ENCODE measurements around the gene PUM1.

The PUM1 gene

GRCh38 chr1:30906631-30907441 lies 158.7 kb downstream of the PUM1 start:
- DNase-seq (ENCODE audit: low read depth in 2 of 2) = no peak

DNA sequence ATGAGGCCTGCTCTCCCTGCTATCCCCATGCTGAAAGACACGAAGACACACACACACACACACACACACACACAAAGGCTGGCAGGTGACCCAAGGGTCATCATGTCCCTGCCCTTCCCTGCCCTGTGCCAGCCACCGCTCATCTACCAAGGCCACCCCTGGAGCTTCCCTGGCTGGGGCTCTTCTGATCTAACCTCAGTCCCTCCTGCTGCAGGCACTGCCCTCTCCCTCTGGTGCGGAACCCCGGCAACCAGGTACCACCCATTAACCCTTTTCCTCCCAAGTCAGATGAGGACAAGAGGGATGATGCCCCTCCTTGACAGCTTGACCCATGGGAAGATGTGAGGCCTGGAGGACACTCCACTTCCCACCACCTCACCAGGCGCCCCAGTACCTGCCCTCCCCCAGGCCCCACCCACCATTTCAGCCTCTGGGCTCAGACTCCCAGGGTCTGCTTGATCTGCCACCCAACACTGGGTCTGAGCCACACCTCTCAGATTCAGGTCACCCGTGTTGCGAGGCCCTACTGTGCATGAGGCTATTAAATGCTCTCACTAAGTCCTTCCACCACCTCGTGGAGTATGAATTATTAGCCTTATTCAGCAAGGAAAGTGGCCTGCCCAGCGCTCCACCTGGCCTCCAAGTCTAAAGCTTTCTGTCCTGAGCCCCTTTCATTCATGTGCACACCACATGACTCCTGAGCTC lies 159.4 kb downstream of the PUM1 start:
- no peak for DNase-seq (ENCODE audit: low read depth in 2 of 2)

GRCh38 chr1:30905403-30905802 lies 160.1 kb downstream of the PUM1 start:
- DNase-seq (ENCODE audit: low read depth in 2 of 2) = no peak

GRCh38 chr1:30904962-30905335 lies 160.6 kb downstream of the PUM1 start:
- DNase-seq (ENCODE audit: low read depth in 2 of 2) = no peak

DNA sequence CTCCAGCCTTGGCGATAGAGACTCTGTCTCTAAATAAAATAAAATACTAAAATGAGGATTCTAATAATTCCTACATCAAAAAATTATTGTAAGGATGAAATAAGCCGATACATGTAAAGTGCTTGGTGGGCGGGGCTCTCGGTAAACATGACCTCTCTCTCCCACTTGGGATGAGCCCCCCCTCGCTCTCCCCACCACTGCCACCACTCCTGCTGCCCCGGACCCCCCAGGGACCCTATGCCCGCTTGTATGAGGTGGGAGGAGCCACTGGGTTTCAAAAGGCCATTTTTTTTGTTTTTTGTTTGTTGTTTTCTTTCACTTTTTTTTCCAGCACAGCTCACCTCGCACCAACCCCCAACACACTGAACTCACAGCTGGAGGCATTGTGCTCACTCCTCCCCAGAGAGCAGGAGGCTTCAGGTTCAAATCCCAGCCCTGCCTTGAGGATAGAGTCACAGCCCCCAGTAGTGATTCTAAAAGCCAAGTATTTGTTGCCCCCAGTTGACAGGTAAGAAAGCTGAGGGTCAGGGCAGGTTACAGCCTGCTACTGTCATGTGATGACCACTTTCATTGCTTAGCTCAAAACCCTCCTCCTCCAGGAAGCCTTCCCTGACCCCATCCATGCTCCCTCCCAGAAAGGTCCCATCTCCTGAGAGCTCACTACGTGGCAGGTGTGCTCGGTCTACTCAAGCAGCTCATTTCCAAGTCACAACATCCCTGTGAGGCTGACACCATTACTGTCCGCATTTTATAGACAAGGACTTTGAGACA lies 161.1 kb downstream of the PUM1 start:
- DNase-seq (ENCODE audit: low read depth in 2 of 2) = no peak

- DNase-seq (ENCODE audit: low read depth in 2 of 2) = no peak
Measured at GRCh38 chr1:30903343-30904034, 162.0 kb downstream of the PUM1 start.

DNA sequence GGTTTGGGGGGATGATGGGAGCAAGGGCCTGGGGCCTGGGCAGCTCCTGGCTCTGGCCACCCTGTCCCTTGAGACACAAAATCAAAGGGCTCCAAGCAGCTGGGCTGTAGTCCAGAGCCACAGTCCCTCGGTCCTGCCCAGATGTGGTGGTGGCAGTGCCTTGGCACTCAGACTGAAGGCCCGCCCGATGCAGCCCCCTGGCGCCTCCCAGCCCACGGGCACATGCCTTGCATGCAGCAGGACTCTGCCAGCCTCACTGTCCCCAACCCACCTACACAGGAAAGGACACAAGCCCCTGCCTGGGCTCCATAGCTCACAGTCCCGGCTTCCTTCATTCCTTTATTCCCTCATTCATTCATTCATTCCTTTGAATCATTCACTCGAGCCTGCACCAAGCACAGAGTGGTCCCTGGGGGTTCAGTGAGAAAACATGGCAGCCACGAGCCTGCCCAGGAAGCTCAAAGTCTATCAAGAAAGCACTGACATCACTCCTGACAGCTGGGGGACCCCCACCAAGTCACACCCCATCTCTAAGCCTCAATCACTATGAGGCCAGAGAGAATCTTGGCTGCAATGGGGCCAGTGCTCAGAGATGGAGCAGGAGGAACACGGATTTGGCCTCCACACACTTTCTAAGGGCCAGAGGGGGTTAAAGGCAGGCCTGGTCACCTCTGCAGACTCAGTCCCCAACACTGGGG lies 162.8 kb downstream of the PUM1 start:
- no peak for DNase-seq (ENCODE audit: low read depth in 2 of 2)

GRCh38 chr1:30901798-30902581 lies 163.5 kb downstream of the PUM1 start:
- no peak for DNase-seq (ENCODE audit: low read depth in 2 of 2)

GRCh38 chr1:30900931-30901560 lies 164.5 kb downstream of the PUM1 start:
- no peak for DNase-seq (ENCODE audit: low read depth in 2 of 2)

- no peak for DNase-seq (ENCODE audit: low read depth in 2 of 2)
Measured at GRCh38 chr1:30900486-30900885, 165.0 kb downstream of the PUM1 start.

DNA sequence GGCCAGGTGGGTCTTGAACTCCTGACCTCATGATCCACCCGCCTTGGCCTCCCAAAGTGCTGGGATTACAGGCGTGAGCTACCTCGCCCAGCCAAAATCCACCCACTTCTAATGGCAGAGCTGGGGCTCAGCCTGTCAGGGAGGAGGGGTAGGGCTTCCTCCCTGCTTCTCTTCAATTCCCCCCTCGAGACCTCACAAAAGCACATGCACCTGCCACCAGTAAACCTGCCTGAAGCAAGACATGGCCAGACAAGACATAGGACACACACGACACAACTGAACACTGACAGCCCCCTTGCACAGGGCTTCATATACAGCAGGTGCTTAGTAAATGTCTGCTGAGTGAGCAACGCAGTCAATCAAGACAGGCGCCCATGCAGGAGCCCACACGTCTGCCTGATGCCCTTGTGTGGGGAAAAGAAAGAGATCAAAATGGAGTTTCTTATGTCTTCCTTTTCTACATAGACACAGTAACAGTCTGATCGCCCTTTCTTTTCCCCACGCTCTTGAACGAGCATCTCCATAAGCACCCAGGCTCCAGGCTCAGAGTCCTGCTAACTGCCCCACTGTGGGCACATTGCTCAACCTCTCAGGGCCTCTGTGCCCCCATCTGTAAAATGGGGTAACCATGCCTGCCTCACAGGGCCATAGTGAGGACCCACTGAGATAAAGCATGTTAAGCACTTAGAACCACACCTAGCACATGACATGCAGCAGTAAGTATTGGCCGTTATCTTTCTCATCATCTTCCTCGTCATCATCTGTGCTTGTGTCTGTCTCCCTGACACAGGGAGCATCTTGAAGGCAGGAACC lies 165.7 kb downstream of the PUM1 start:
- DNase-seq (ENCODE audit: low read depth in 2 of 2) = no peak

GRCh38 chr1:30898031-30898815 lies 167.3 kb downstream of the PUM1 start:
- DNase-seq (ENCODE audit: low read depth in 2 of 2) = no peak

DNA sequence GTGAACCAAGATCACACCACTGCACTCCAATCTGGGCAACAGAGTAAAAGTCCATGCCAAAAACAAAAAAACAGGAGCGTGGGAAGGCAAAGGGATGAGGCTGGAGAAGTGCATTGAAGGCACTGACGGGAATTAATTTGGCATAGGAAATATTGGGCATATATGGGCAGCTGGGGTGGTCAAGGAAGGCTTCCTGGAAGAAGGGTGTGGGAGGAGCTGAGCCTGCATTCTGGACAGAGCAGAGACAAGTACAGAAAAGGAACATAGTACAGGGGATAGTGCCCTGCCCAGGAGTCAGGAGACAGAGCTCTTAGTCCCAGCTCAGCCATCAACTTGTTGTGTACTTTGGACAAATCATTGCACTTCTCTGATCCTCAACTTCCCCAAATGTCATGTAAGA lies 168.6 kb downstream of the PUM1 start:
- no peak for DNase-seq (ENCODE audit: low read depth in 2 of 2)

DNA sequence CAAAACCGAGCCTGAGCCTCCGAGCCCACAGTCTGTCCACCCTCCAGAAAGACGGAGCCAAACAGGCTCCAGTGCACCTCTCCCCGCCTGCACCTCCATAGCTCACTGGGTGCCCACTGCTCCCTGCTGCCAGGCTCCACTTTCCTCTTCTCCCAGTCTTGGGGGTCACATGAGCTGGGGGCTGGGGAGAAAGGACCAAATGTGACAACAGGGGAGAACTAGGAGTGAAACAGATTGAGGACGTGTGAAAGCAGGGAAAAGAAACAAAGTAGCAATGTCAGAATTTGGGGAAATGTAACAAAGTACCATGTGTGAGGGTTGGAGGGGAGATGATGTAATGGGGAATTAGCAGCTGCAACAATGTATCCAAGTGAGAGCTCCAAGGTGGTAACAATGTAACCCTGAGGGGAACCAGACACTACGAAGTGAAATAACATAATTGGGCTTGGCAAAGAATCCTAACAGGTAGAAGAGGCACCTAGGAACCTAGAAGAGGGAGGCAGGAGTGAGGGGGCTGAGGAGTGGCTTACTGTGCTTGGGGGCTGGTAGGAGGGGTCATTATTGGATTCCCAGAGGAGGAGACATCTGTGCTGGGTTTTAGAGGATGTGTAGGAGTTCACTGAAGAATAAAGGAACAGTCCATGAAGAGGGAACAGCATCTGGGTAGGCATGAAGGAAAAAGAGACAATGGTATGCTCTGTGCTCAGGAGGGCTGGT lies 169.4 kb downstream of the PUM1 start:
- DNase-seq (ENCODE audit: low read depth in 2 of 2) = no peak

GRCh38 chr1:30895382-30895943 lies 170.1 kb downstream of the PUM1 start:
- no peak for DNase-seq (ENCODE audit: low read depth in 2 of 2)

DNA sequence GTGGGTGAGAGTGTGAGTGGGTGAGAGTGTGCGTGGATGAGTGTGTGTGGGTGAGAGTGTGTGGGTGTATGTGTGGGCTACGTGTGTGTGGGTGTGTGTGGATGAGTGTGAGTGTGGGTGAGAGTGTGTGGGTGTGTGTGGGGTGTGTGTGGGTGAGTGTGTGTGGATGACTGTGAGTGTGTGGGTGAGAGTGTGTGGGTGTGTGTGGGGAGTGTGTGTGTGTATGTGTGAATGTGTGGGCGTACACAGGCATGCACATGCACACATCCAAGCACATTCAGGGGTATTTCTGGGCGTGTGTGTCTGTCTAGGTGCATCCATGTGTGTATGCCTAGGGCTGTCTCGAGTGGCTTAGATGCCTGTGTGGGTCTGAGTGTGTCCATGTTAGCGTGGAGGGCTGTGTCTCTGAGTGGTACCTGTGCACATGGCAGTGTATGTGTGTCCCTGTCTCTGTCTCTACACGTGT lies 171.0 kb downstream of the PUM1 start:
- no peak for DNase-seq (ENCODE audit: low read depth in 2 of 2)

DNA sequence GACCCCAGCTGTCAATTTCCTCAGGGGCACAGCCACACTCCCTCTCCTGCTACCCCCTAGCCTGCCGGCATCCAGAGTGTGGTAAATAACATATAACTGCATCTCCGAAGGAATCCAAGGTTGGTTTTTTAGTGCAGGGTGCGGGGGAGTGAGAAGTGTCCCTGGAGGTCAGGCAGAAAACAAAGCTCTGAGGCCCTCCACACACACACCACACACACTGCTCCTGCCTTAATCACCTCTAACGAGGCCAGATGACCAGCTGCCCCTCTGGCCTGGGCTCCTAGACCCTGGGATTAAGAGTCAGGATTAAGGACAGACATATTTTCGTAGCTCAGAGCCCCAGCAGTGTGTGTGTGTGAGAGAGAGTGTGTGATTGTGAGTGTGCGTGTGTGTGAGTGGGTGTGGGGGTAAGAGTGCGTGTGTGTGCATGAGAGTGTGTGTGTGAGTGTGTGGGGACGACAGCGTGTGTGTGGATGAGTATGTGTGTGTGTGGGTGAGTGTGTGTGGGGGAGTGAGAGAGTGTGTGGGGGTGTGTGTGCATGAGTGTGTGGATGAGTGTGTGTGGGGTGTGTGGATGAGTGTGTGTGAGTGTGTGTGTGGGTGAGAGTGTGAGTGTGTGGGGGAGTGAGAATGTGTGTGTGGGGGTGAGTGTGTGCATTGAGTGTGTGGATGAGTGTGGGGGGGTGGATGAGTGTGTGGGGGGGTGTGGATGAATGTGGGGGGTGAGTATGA lies 171.6 kb downstream of the PUM1 start:
- DNase-seq (ENCODE audit: low read depth in 2 of 2) = no peak
